NCI-H2196 treated with DMSO at 0.1 percent for 48 hours (cell line): ENCODE measurements around the gene CD200.

Source experiments
- DNase-seq: peaks from one replicate; lab custom pipeline; 2025; ENCODE audit not compliant: unreplicated experiment; lab: John Stamatoyannopoulos, UW

Gene CD200

GRCh38 chr3:112333002-112333380 lies at the start of gene CD200:
TSS of gene CD200 (plus strand) at chr3:112333156. CDS start at chr3:112333213, 57 bp downstream.
- DNase-seq = no peak

GRCh38 chr3:112289011-112289410 lies 43.9 kb upstream of the CD200 start:
- no peak for DNase-seq

- peak; percentile 15 for DNase-seq
These were observed 39.3 kb upstream of the CD200 start, which contains the start of gene SLC9C1 for GRCh38 chr3:112293368-112294321. TSS of gene SLC9C1 (minus strand) at chr3:112294216. CDS start at chr3:112286791, 7,425 bp downstream.

- DNase-seq = no peak
These were observed 35.2 kb upstream of the CD200 start for GRCh38 chr3:112297714-112298113.

GRCh38 chr3:112298781-112299180 lies 34.2 kb upstream of the CD200 start:
- no peak for DNase-seq

- no peak for DNase-seq
These were observed 30.7 kb upstream of the CD200 start for GRCh38 chr3:112302150-112302830.

GRCh38 chr3:112302881-112303763 lies 29.8 kb upstream of the CD200 start:
- DNase-seq = no peak

- no peak for DNase-seq
These were observed 29.1 kb upstream of the CD200 start for GRCh38 chr3:112303764-112304325.

- no peak for DNase-seq
These were observed 28.3 kb upstream of the CD200 start for GRCh38 chr3:112304611-112305010.

- DNase-seq = no peak
These were observed 26.1 kb upstream of the CD200 start for GRCh38 chr3:112306825-112307224.

- no peak for DNase-seq
These were observed 25.4 kb upstream of the CD200 start for GRCh38 chr3:112307557-112307956.

GRCh38 chr3:112308151-112308911 lies 24.6 kb upstream of the CD200 start:
- peak; percentile 26 for DNase-seq

- DNase-seq = no peak
These were observed 18.3 kb upstream of the CD200 start for GRCh38 chr3:112314649-112315048.

- no peak for DNase-seq
These were observed 17.2 kb upstream of the CD200 start for GRCh38 chr3:112315791-112316190.

GRCh38 chr3:112319516-112320276 lies 13.3 kb upstream of the CD200 start:
- DNase-seq = no peak

- no peak for DNase-seq
These were observed 12.3 kb upstream of the CD200 start for GRCh38 chr3:112320691-112321090.

- no peak for DNase-seq
These were observed 10.9 kb upstream of the CD200 start for GRCh38 chr3:112321867-112322652.

- DNase-seq = no peak
These were observed 5.5 kb upstream of the CD200 start for GRCh38 chr3:112327371-112327951.
